ENCODE measurements around the gene CAB39L.

Gene CAB39L

DNA sequence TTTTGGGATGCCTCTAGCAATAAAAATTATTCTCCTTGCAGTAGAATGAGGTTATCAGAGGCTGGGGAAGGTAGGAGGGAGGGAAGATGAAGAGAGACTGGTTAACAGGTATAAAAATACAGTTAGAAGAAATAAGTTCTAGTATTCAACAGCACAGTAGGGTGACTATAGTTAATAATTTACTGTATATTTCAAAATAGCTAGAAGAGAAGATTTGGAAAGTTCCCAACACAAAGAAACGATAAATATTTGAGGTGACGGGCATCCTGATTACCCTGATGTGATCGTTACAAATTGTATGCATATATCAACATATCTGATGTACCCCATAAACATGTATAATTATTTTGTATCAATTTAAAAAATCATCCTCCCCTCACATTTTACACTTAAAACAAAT, 102.3 kb downstream of the CAB39L start:
- no peaks in the 10 kb centered on the region for H3F3A ChIP-seq (ENCODE audit: low read depth)
- TF ChIP-seq, protein P1, sequence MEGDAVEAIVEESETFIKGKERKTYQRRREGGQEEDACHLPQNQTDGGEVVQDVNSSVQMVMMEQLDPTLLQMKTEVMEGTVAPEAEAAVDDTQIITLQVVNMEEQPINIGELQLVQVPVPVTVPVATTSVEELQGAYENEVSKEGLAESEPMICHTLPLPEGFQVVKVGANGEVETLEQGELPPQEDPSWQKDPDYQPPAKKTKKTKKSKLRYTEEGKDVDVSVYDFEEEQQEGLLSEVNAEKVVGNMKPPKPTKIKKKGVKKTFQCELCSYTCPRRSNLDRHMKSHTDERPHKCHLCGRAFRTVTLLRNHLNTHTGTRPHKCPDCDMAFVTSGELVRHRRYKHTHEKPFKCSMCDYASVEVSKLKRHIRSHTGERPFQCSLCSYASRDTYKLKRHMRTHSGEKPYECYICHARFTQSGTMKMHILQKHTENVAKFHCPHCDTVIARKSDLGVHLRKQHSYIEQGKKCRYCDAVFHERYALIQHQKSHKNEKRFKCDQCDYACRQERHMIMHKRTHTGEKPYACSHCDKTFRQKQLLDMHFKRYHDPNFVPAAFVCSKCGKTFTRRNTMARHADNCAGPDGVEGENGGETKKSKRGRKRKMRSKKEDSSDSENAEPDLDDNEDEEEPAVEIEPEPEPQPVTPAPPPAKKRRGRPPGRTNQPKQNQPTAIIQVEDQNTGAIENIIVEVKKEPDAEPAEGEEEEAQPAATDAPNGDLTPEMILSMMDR (conservative IDR thresholded peaks at IDR 0.05; ENCODE audit: low read length) = no peak
- TF ChIP-seq EZH2phosphoT487 (IDR thresholded peaks at IDR 0.05; ENCODE audit: borderline replicate concordance) = no peak

DNA sequence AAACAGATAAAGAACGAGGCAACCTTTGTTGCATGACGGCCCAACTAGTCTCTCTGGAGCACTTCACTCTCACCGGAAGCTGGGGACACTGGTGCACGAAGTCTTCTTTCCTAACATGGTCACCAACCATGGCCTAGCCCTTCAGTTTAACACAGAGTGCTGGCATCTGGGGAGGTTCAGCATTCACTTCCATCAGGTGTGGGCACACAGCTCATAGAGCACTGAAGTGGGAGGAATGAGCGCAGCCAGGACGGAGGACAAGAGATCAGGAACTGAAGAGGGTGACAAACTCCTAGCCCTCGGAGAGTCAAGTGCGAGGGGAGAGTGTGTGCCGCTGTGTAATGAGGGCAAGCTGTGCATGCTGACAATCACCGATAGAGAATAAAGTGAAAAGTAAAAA, 103.7 kb downstream of the CAB39L start:
- Histone ChIP-seq H3K4me3 (ENCODE audit: low read length, poor library complexity, severe bottlenecking) (no peak overlapping the region), H4K20me1 (ENCODE audit: insufficient read depth, low read length, poor library complexity, severe bottlenecking) (no peaks in the 10 kb centered on the region), H3K4me2 (ENCODE audit: low read depth, low read length, poor library complexity, severe bottlenecking) (no peak overlapping the region), H3K36me3 (ENCODE audit: insufficient read depth, low read length) (no peaks in the 10 kb centered on the region), H3K4me1 (ENCODE audit: insufficient read depth, low read length, poor library complexity, severe bottlenecking) (no peaks in the 10 kb centered on the region), H3F3A (ENCODE audit: low read depth) (no peaks in the 10 kb centered on the region), H3K9me3 (ENCODE audit: insufficient read depth, low read depth, low read length) (no peaks in the 10 kb centered on the region), H3K9me2 (replicated peaks; ENCODE audit: low read depth, low read length) (no peaks in the 10 kb centered on the region), H3K79me2 (ENCODE audit: insufficient read depth, low read length) (no peaks in the 10 kb centered on the region), H3K27me3 (ENCODE audit: insufficient read depth, low read length, poor library complexity, severe bottlenecking) (no peaks in the 10 kb centered on the region), H2AFZ (ENCODE audit: low read length) (no peak overlapping the region), H3K9ac (ENCODE audit: low read depth, low read length, poor library complexity, severe bottlenecking) (no peak overlapping the region)
- no peak for TF ChIP-seq EZH2phosphoT487 (IDR thresholded peaks at IDR 0.05; ENCODE audit: borderline replicate concordance)
- TF ChIP-seq, protein P1 (conservative IDR thresholded peaks at IDR 0.05; ENCODE audit: low read length) = no peak

More for the DNA sequence above, 102.3 kb downstream of the CAB39L start:
- no peaks in the 10 kb centered on the region for H3K4me1 ChIP-seq (ENCODE audit: insufficient read depth, low read length, poor library complexity, severe bottlenecking)
- no peak overlapping the region for H3K4me2 ChIP-seq (ENCODE audit: low read depth, low read length, poor library complexity, severe bottlenecking)
- H3K9me2 ChIP-seq (replicated peaks; ENCODE audit: low read depth, low read length) = no peaks in the 10 kb centered on the region
- no peak overlapping the region for H3K4me3 ChIP-seq (ENCODE audit: low read length, poor library complexity, severe bottlenecking)
- H3K36me3 ChIP-seq (ENCODE audit: insufficient read depth, low read length) = no peaks in the 10 kb centered on the region
- no peak overlapping the region for H2AFZ ChIP-seq (ENCODE audit: low read length)
- H3K79me2 ChIP-seq (ENCODE audit: insufficient read depth, low read length) = no peaks in the 10 kb centered on the region
- no peaks in the 10 kb centered on the region for H3K9me3 ChIP-seq (ENCODE audit: insufficient read depth, low read depth, low read length)
- no peaks in the 10 kb centered on the region for H4K20me1 ChIP-seq (ENCODE audit: insufficient read depth, low read length, poor library complexity, severe bottlenecking)
- H3K9ac ChIP-seq (ENCODE audit: low read depth, low read length, poor library complexity, severe bottlenecking) = no peak overlapping the region
- no peaks in the 10 kb centered on the region for H3K27me3 ChIP-seq (ENCODE audit: insufficient read depth, low read length, poor library complexity, severe bottlenecking)

DNA sequence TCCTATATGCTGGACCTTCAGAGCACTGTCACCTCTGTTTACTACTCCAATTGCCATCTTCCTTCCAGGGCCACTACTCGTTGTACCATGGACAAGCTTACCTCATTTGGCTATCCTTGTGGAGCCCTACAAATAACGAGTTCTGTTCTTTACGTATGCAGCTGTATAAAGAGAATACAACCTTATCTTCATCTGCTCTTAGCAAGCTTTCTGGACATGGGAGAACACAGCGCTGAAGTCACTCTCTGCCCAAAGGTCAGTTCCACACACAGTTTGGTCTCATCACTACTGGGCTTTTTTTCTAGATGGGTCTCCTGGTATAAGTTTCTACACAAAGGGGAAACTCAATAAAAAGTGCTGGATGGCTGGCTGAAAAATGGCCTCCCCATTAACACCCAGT, 107.2 kb downstream of the CAB39L start:
- no peaks in the 10 kb centered on the region for H3K9me2 ChIP-seq (replicated peaks; ENCODE audit: low read depth, low read length)
- H3K9ac ChIP-seq (ENCODE audit: low read depth, low read length, poor library complexity, severe bottlenecking) = no peak overlapping the region
- TF ChIP-seq, protein P1 (conservative IDR thresholded peaks at IDR 0.05; ENCODE audit: low read length) = no peak
- no peak for TF ChIP-seq EZH2phosphoT487 (IDR thresholded peaks at IDR 0.05; ENCODE audit: borderline replicate concordance)
- H3K36me3 ChIP-seq (ENCODE audit: insufficient read depth, low read length) = no peaks in the 10 kb centered on the region
- H3K4me3 ChIP-seq (ENCODE audit: low read length, poor library complexity, severe bottlenecking) = no peak overlapping the region
- no peaks in the 10 kb centered on the region for H4K20me1 ChIP-seq (ENCODE audit: insufficient read depth, low read length, poor library complexity, severe bottlenecking)
- no peaks in the 10 kb centered on the region for H3K27me3 ChIP-seq (ENCODE audit: insufficient read depth, low read length, poor library complexity, severe bottlenecking)
- H3K79me2 ChIP-seq (ENCODE audit: insufficient read depth, low read length) = no peaks in the 10 kb centered on the region
- no peaks in the 10 kb centered on the region for H3K9me3 ChIP-seq (ENCODE audit: insufficient read depth, low read depth, low read length)
- no peaks in the 10 kb centered on the region for H3F3A ChIP-seq (ENCODE audit: low read depth)
- H2AFZ ChIP-seq (ENCODE audit: low read length) = no peak overlapping the region
- no peak overlapping the region for H3K4me2 ChIP-seq (ENCODE audit: low read depth, low read length, poor library complexity, severe bottlenecking)
- no peaks in the 10 kb centered on the region for H3K4me1 ChIP-seq (ENCODE audit: insufficient read depth, low read length, poor library complexity, severe bottlenecking)
